Neutrophil (primary cell): ENCODE results near the gene ADH7.

ENCODE experiments used
- H3K27ac ChIP-seq: fragments of 200-600 bp; sonication (generic); 2 replicates; pipeline ENCODE4 v1.5.1; 2016; ENCODE audit warnings: mild to moderate bottlenecking, moderate library complexity
- H3K27me3 ChIP-seq: fragments of 200-600 bp; sonication (generic); 2 replicates; pipeline ENCODE4 v1.6.0; 2016; ENCODE audit warnings: mild to moderate bottlenecking
- H3K36me3 ChIP-seq: fragments of 200-600 bp; sonication (generic); 2 replicates; pipeline ENCODE4 v1.5.1; 2017
- H3K4me1 ChIP-seq, 2 experiments: fragments of 200-600 bp in 1 of 2; sonication (generic) in 1 of 2; 1 replicate in 1 of 2; 2 replicates in 1 of 2; pipeline versions ENCODE4 v1.5.1 to v1.6.1; 2013 to 2016; ENCODE audit warnings: low read depth in 1 of 2, low read length in 1 of 2, mild to moderate bottlenecking in 1 of 2, moderate library complexity in 1 of 2; ENCODE audit not compliant: control insufficient read depth in 1 of 2, insufficient read depth in 1 of 2
- H3K4me3 ChIP-seq, 2 experiments: fragments of 200-600 bp in 1 of 2; sonication (generic) in 1 of 2; 1 replicate in 1 of 2; 2 replicates in 1 of 2; pipeline ENCODE4 v1.5.1; 2013 to 2016; ENCODE audit warnings: low read depth in 1 of 2, low read length in 1 of 2, mild to moderate bottlenecking in 1 of 2, moderate library complexity in 1 of 2
- H3K9me3 ChIP-seq: fragments of 200-600 bp; sonication (generic); 2 replicates; pipeline ENCODE4 v1.5.1; 2016
- TF ChIP-seq, protein P1 (sequence below): fragments of 200-600 bp; sonication (generic); IDR thresholded peaks from 2 replicates; pipeline ENCODE4 v1.5.1; 2016; ENCODE audit warnings: antibody characterized with exemption

The ADH7 gene

DNA sequence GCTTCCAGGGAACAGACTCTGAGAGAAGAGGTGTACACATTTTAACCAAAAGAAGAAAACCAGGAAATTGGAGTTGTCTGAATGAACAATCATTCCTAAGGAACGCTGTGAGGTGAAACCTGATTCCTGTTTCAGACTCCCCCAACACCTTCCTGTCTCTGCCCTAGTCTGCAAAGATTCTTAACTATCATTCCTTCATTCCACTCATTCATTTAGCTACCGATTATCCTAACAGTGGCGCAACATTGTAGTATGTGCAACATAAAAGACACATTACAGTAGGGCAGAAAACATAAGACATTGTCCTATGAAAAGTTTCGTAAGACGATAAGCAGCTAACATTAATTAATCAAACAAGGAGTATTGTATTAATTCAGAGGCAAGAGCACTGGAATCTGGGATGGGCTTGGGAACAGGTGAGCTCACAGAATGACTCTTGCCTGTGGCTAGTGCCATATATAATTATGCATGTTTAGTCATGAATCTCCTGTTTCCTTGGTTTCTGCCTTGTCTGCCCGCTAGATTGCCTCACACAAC, 23.8 kb upstream of the ADH7 start:
- no peaks in the 10 kb centered on the region for H3K4me1 ChIP-seq
- H3K9me3 ChIP-seq: no peaks in the 10 kb centered on the region
- no peaks in the 10 kb centered on the region for H3K36me3 ChIP-seq
- H3K4me3 ChIP-seq: no peak overlapping the region
- H3K27ac ChIP-seq: no peak overlapping the region
- TF ChIP-seq, protein P1, sequence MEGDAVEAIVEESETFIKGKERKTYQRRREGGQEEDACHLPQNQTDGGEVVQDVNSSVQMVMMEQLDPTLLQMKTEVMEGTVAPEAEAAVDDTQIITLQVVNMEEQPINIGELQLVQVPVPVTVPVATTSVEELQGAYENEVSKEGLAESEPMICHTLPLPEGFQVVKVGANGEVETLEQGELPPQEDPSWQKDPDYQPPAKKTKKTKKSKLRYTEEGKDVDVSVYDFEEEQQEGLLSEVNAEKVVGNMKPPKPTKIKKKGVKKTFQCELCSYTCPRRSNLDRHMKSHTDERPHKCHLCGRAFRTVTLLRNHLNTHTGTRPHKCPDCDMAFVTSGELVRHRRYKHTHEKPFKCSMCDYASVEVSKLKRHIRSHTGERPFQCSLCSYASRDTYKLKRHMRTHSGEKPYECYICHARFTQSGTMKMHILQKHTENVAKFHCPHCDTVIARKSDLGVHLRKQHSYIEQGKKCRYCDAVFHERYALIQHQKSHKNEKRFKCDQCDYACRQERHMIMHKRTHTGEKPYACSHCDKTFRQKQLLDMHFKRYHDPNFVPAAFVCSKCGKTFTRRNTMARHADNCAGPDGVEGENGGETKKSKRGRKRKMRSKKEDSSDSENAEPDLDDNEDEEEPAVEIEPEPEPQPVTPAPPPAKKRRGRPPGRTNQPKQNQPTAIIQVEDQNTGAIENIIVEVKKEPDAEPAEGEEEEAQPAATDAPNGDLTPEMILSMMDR: no peak
- no peaks in the 10 kb centered on the region for H3K27me3 ChIP-seq

- Histone ChIP-seq H3K27ac (no peak overlapping the region), H3K36me3 (no peaks in the 10 kb centered on the region), H3K4me3 (no peak overlapping the region), H3K4me1 (no peaks in the 10 kb centered on the region), H3K27me3 (no peaks in the 10 kb centered on the region), H3K9me3 (no peaks in the 10 kb centered on the region)
- TF ChIP-seq, protein P1: no peak
These were observed 22.5 kb upstream of the ADH7 start for GRCh38 chr4:99457676-99458075.

GRCh38 chr4:99457270-99457669, 22.1 kb upstream of the ADH7 start:
- H3K27me3 ChIP-seq: no peaks in the 10 kb centered on the region
- no peaks in the 10 kb centered on the region for H3K9me3 ChIP-seq
- no peaks in the 10 kb centered on the region for H3K36me3 ChIP-seq
- H3K4me1 ChIP-seq: no peaks in the 10 kb centered on the region
- no peak overlapping the region for H3K4me3 ChIP-seq
- TF ChIP-seq, protein P1: no peak
- no peak overlapping the region for H3K27ac ChIP-seq

DNA sequence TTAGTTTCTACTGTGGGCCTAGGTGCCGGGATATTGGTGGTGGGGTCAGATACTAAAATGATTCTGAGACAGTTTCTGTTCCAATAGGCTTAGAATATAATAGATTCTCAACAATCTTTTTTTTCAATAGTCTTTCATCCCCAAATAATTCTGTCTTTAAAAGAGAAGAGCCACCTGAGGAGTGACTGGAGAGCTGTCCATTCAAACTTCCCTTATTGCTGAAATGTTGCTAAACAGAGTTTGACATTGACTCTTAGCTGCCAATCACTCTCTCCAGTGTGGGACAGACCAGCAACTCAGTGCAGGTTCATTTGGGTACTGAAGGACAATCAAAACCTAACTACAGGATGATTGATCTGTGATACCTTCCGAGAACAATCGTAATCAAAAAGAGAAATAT, 12.4 kb upstream of the ADH7 start:
- no peaks in the 10 kb centered on the region for H3K4me1 ChIP-seq
- H3K27me3 ChIP-seq: no peaks in the 10 kb centered on the region
- no peaks in the 10 kb centered on the region for H3K9me3 ChIP-seq
- no peak overlapping the region for H3K27ac ChIP-seq
- TF ChIP-seq, protein P1: no peak
- no peak overlapping the region for H3K4me3 ChIP-seq
- no peaks in the 10 kb centered on the region for H3K36me3 ChIP-seq

- no peak overlapping the region for H3K27ac ChIP-seq
These were observed 11.9 kb upstream of the ADH7 start for GRCh38 chr4:99447079-99447478.

More at GRCh38 chr4:99447079-99447478, 11.9 kb upstream of the ADH7 start:
- no peaks in the 10 kb centered on the region for H3K4me1 ChIP-seq
- H3K27me3 ChIP-seq: no peaks in the 10 kb centered on the region
- no peak overlapping the region for H3K4me3 ChIP-seq
- TF ChIP-seq, protein P1: no peak
- H3K9me3 ChIP-seq: no peaks in the 10 kb centered on the region
- no peaks in the 10 kb centered on the region for H3K36me3 ChIP-seq
